Tibial nerve (tissue), 4 donors: ENCODE measurements around the gene CRTC1.

Experiments
- EP300 ChIP-seq, 2 donors: sonication (generic); formaldehyde crosslinking; IDR thresholded peaks; one replicate each; pipeline ENCODE4 v1.6.1; 2017; ENCODE audit warnings: antibody characterized with exemption in 2 of 2, mild to moderate bottlenecking in 1 of 2
- POLR2A ChIP-seq, 2 donors: fragments of 450-650 bp; IDR thresholded peaks; one replicate each; pipeline ENCODE4 v1.6.1; 2017; ENCODE audit warnings: antibody characterized with exemption in 2 of 2, mild to moderate bottlenecking in 2 of 2, moderate library complexity in 2 of 2
- TF ChIP-seq, protein P1 (sequence below), 5 experiments: fragments of 200-600 bp in 3 of 5; fragments of 450-650 bp in 2 of 5; sonication (generic) in 3 of 5; IDR thresholded peaks; one replicate each; pipeline ENCODE4 v1.5.1; 2016 to 2019; ENCODE audit warnings: antibody characterized with exemption in 5 of 5, mild to moderate bottlenecking in 3 of 5, moderate library complexity in 2 of 5

- TF ChIP-seq, protein P1, sequence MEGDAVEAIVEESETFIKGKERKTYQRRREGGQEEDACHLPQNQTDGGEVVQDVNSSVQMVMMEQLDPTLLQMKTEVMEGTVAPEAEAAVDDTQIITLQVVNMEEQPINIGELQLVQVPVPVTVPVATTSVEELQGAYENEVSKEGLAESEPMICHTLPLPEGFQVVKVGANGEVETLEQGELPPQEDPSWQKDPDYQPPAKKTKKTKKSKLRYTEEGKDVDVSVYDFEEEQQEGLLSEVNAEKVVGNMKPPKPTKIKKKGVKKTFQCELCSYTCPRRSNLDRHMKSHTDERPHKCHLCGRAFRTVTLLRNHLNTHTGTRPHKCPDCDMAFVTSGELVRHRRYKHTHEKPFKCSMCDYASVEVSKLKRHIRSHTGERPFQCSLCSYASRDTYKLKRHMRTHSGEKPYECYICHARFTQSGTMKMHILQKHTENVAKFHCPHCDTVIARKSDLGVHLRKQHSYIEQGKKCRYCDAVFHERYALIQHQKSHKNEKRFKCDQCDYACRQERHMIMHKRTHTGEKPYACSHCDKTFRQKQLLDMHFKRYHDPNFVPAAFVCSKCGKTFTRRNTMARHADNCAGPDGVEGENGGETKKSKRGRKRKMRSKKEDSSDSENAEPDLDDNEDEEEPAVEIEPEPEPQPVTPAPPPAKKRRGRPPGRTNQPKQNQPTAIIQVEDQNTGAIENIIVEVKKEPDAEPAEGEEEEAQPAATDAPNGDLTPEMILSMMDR (IDR thresholded peaks at IDR 0.05), result no peak
- TF ChIP-seq POLR2A (IDR thresholded peaks at IDR 0.05), result no peak
- TF ChIP-seq EP300 (IDR thresholded peaks at IDR 0.05), result no peak
Observed at GRCh38 chr19:18759304-18759994, 76.0 kb downstream of the CRTC1 start.
